ENCODE data around the gene CAMSAP3. TPM values are rescaled to one million over a fixed set of nuclear protein-coding genes. Genes with fewer than 3 reads are reported as not detected.

Gene CAMSAP3
- total RNA-seq, 1 donor from 2014 or later: 9.3 TPM

GRCh38 chr19:7561325-7561724, 34.3 kb upstream of the CAMSAP3 start:
- Mint-ChIP-seq H3K9me3 (ENCODE audit: unreplicated experiment) (no peaks in the 10 kb centered on the region), H3K36me3 (ENCODE audit: low read depth, unreplicated experiment) (peaks cover 20% of the 10 kb centered on the region)
- TF ChIP-seq CTCF (IDR thresholded peaks at IDR 0.05; ENCODE audit: unreplicated experiment): no peak

GRCh38 chr19:7562646-7563393, 32.8 kb upstream of the CAMSAP3 start:
- Mint-ChIP-seq H3K27me3 (ENCODE audit: unreplicated experiment) (peaks cover 3% of the 10 kb centered on the region), H3K4me1 (ENCODE audit: unreplicated experiment) (no peaks in the 10 kb centered on the region), H3K36me3 (ENCODE audit: low read depth, unreplicated experiment) (peaks cover 18% of the 10 kb centered on the region), H3K9me3 (ENCODE audit: unreplicated experiment) (no peaks in the 10 kb centered on the region), H3K27ac (ENCODE audit: unreplicated experiment) (no peak overlapping the region), H3K4me3 (ENCODE audit: unreplicated experiment) (peak overlapping the region; percentile 15)
- no peak for DNase-seq (ENCODE audit: low spot score)
- no peak for TF ChIP-seq CTCF (IDR thresholded peaks at IDR 0.05; ENCODE audit: unreplicated experiment)

More at GRCh38 chr19:7561325-7561724, 34.3 kb upstream of the CAMSAP3 start:
- no peak overlapping the region for H3K4me3 Mint-ChIP-seq (ENCODE audit: unreplicated experiment)
- DNase-seq (ENCODE audit: low spot score): no peak
- no peaks in the 10 kb centered on the region for H3K4me1 Mint-ChIP-seq (ENCODE audit: unreplicated experiment)
- peaks cover 3% of the 10 kb centered on the region for H3K27me3 Mint-ChIP-seq (ENCODE audit: unreplicated experiment)
- H3K27ac Mint-ChIP-seq (ENCODE audit: unreplicated experiment): no peak overlapping the region

GRCh38 chr19:7564866-7565265, 30.8 kb upstream of the CAMSAP3 start:
- no peaks in the 10 kb centered on the region for H3K4me1 Mint-ChIP-seq (ENCODE audit: unreplicated experiment)
- H3K36me3 Mint-ChIP-seq (ENCODE audit: low read depth, unreplicated experiment): peaks cover 5% of the 10 kb centered on the region
- peaks cover 3% of the 10 kb centered on the region for H3K27me3 Mint-ChIP-seq (ENCODE audit: unreplicated experiment)
- no peaks in the 10 kb centered on the region for H3K9me3 Mint-ChIP-seq (ENCODE audit: unreplicated experiment)
- no peak overlapping the region for H3K27ac Mint-ChIP-seq (ENCODE audit: unreplicated experiment)
- no peak for DNase-seq (ENCODE audit: low spot score)
- no peak overlapping the region for H3K4me3 Mint-ChIP-seq (ENCODE audit: unreplicated experiment)
- no peak for TF ChIP-seq CTCF (IDR thresholded peaks at IDR 0.05; ENCODE audit: unreplicated experiment)

- Mint-ChIP-seq H3K27me3 (ENCODE audit: unreplicated experiment) (peaks cover 3% of the 10 kb centered on the region), H3K9me3 (ENCODE audit: unreplicated experiment) (no peaks in the 10 kb centered on the region), H3K27ac (ENCODE audit: unreplicated experiment) (no peak overlapping the region), H3K36me3 (ENCODE audit: low read depth, unreplicated experiment) (peaks cover 2% of the 10 kb centered on the region), H3K4me1 (ENCODE audit: unreplicated experiment) (no peaks in the 10 kb centered on the region), H3K4me3 (ENCODE audit: unreplicated experiment) (no peak overlapping the region)
- TF ChIP-seq CTCF (IDR thresholded peaks at IDR 0.05; ENCODE audit: unreplicated experiment): no peak
- DNase-seq (ENCODE audit: low spot score): no peak
These were observed 30.3 kb upstream of the CAMSAP3 start for GRCh38 chr19:7565332-7565731.

- no peak overlapping the region for H3K27ac Mint-ChIP-seq (ENCODE audit: unreplicated experiment)
- no peaks in the 10 kb centered on the region for H3K27me3 Mint-ChIP-seq (ENCODE audit: unreplicated experiment)
- DNase-seq (ENCODE audit: low spot score): no peak
- H3K4me3 Mint-ChIP-seq (ENCODE audit: unreplicated experiment): no peak overlapping the region
- H3K4me1 Mint-ChIP-seq (ENCODE audit: unreplicated experiment): no peaks in the 10 kb centered on the region
- no peaks in the 10 kb centered on the region for H3K9me3 Mint-ChIP-seq (ENCODE audit: unreplicated experiment)
- no peak for TF ChIP-seq CTCF (IDR thresholded peaks at IDR 0.05; ENCODE audit: unreplicated experiment)
- no peaks in the 10 kb centered on the region for H3K36me3 Mint-ChIP-seq (ENCODE audit: low read depth, unreplicated experiment)
These were observed 24.9 kb upstream of the CAMSAP3 start for GRCh38 chr19:7570761-7571160.

All from endothelial cell (in vitro differentiated cells).